HG03354 (cell line): ENCODE measurements around the gene ECE1.
A peak's percentile ranks its signal among the peaks of the same experiment; 100 is the strongest.

ENCODE experiments used
- ATAC-seq: cut with Tn5 transposase; IDR thresholded peaks from one replicate; pipeline ENCODE4 v1.9.1; 2021; ENCODE audit warnings: mild to moderate bottlenecking; ENCODE audit not compliant: unreplicated experiment, poor library complexity, severe bottlenecking

ECE1 gene

GRCh38 chr1:21289700-21290545 is at the start of gene ECE1:
ECE1 (minus strand) TSS chr1:21290463; CDS start chr1:21290414, 49 bp downstream.
- ATAC-seq, result no peak

- no peak for ATAC-seq
These were observed 49.3 kb upstream of the ECE1 start for GRCh38 chr1:21339356-21340229.

GRCh38 chr1:21338573-21339355 is 48.5 kb upstream of the ECE1 start:
- no peak for ATAC-seq

DNA sequence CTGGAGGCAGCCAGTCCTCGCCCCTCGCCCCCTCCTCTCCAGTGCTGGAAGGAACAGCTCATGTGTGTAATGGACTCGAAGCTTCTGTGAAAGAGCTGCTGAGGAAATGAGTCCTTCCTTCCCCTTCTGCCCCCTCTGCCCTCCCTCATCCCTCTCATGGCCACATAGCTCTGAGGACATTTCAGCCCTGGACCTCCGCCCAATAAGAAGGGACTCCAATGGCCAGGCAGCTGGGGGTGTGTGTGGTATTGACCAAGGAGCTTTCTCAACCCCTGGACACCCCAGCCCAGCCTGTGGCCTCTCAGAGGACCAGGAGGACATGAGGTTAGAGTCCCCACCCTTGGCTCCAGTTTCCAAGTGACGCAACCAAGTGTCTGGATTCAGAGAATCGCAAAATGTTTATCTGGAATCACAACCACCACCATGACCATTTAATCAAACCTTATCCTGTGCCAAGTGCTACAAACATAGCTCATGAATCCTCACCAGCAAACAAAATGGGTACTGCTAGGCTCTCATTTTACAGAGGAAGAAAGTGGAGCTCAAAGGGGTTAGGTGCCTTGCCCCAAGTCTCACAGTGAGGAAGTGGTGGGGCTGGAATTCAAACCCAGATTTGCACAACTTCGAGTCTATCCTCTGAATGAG is 47.8 kb upstream of the ECE1 start:
- ATAC-seq, result no peak

- no peak for ATAC-seq
These were observed 47.2 kb upstream of the ECE1 start for GRCh38 chr1:21337454-21337927.

DNA sequence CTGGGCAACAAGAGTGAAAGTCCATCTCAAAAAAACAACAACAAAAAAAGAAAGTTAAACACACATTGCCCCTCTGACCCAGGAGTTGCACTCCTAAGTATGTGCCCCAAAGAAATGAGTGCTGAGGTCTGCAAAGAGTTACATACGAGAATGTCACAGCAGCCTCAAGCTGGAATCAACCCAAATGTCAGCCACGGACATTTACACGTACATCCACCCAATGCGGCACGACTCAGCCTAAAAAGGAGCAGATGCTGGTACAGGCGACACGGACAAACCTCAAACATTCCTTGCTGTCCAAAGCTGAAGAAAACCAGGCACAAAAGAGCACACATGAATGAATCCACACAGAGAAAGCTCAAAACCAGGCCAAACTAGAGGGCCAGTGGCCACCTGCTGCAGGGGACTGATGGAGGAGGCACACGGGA is 46.8 kb upstream of the ECE1 start:
- no peak for ATAC-seq

- no peak for ATAC-seq
These were observed 45.5 kb upstream of the ECE1 start for GRCh38 chr1:21335750-21336224.

DNA sequence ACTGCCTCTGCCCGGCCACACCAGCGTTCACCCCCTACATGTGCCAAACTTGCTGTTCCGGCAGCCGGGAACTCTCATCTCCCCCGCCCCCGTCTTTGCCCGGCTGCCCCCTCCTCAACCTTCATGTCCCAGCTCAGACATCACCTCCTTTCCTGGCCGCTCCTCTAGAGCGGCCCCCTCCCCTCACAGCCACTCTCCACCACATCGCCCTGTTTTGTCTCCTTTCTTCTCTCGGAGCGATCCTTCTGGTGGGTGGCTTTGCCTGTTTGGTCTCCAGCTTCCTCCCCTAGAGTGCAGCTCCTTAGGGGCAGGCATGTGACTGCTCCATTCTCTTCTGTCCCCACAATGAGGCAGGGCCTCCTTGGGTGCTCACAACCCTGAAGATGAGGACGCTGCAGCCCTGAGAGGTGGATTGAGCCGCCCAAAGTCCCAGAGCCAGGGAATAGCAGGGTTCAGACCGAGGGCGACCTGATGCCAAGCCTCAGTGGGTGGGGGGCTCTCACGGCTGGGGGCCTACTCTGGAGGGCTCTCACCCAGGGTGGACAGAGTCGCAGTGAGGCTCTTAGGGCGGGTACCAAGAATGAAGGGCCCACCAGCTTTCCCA is 44.9 kb upstream of the ECE1 start:
- ATAC-seq, result peak; percentile 11

DNA sequence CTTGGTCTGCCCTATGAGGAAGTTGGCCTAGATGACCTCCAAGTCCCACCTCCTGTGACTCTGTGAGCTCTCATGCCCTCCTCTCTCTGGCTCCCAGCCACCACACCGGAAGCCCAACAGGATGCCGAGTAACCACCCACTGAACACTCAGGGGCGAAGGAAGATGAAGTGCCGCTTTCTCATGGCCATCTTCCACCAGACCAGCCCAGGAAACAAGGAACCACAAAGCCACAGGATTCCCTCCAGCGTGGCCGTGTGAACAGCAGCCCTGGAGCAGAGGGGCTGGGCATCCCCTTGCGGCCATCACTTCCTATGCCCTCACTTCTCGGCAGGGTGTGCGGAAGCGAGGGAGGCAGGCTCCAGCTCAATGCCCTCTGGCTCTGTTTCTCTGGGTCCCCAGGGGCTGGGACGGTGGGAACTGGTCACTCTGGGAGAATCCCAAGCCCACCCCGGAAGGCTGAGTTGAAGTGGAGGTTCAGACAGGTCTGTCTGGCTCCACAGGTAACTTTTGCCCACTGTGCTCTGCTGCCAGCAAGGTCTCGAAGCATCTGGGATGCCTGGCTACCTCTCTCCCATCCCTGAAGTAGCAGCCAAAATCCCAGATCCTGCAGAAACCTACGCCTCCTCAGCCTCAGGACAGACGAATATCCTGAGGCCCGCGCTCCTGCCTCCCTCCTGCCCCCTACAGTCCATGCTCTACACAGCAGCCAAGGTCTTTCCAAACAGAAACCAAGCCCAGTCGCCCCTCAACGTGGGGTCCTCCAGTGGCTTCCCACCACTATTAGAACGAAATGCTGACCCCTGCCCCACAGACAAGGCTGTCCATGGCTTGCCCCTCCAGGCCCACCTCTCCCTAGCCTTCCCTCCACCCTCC is 44.2 kb upstream of the ECE1 start:
- peak; percentile 82 for ATAC-seq

GRCh38 chr1:21333824-21334213 is 43.6 kb upstream of the ECE1 start:
- no peak for ATAC-seq

DNA sequence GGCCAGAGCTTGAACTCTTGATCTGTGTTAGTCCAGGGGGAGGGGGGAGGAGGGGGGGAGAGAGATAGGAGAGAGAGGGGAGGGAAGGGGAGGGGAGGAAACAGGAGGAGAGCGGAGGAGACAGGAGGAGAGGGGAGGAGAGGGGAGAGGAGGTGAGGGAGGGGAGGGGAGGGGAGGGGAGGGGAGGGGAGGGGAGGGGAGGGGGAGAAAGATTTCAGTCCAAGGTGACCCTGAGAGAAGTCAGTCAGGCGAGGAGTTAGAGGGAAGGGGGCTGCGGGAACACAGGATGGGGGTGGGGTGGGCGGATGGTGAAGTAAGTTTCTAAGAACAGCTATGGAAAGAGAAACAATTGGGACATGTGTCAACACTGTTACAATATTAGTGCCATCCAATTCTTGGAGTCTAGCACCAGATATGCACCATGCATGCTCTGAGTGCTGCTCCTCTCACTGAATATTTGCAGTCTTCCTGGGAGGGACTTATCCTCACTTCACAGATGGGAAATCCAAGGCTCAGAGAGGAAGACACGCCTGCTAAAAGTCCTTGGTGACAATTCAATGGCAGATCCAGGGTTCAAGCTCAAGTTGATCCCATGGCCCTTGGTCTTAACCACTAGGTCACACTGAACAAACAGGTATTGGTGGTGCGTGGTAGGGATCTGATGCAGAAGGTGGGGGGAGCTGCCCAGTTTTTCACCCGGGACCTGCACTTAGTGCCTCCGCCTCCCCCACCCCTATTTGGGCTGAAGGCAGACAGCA is 42.5 kb upstream of the ECE1 start:
- no peak for ATAC-seq

DNA sequence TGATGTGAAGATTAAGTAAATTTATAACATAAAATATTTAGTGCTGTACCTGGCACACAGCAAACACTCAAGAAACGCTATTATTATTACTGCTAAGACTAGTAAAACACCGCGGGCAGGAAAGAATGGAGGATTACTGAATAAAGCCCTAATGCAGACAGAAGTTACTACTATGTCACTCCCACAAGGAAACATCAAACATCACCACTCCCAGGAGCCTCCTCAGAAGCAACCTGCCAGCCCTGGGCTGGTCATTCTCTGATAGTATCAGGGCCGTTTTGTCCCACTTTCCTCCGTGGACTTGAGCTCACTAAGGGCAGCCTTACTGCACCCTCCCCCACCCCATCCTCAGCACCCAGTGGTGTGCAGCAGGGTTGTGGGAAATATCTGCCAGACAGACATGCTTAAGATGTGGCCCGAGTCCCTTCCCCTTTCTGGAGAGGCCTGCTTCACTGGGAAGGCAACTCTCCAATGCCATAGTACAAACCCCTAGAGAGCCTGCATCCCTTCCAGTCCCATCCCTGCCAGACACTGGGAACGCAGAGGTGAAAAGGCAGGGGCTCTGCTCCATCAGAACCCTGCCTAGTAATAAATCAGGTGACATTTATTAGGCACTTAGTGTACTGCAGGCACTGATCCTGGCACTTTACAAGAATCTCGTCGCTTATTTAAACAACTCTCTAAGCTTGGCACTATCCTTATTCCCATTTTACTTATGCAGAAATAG is 41.7 kb upstream of the ECE1 start:
- ATAC-seq, result no peak

GRCh38 chr1:21330544-21330943 is 40.3 kb upstream of the ECE1 start:
- no peak for ATAC-seq

- ATAC-seq, result no peak
These were observed 39.1 kb upstream of the ECE1 start for GRCh38 chr1:21329209-21329844.

DNA sequence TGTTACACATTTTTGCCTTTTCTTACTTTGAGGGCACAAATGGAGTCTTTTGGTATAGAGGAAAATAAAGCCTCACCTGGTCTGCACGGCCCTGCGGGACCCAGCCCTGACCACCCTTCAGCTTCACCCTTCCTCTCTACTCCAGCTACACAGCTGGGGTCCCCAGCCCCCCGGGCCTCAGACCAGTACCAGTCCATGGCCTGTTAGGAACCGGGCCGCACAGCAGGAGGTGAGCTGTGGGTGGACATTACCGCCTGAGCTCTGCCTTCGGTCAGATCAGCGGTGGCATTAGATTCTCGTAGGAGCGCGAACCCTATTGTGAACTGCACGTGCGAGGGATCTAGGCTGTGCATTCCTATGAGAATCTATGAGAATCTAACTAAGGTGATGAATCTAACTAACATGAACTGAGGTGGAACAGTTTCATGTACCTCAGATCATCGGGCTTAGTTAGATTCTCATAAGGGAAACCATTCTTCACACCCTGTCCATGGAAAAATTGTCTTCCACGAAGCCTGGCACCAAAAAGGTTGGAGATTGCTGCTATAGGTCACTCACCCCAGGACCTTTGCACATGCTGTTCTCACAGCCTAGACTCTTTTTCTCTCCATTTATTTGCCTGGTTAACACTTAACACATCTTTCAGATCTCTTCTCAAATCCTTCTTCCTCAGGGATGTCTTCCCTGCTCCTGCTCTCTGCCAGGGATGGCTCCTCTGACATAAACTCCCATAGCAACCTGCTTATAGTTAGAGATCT is 37.5 kb upstream of the ECE1 start:
- ATAC-seq, result no peak
